ENCODE measurements around the gene ABHD4.
"Not testable (repeated sequence)": the region's sequence is repeated elsewhere in the genome, so short reads cannot be mapped to it uniquely, and the experiment has no call there.

Gene ABHD4

DNA sequence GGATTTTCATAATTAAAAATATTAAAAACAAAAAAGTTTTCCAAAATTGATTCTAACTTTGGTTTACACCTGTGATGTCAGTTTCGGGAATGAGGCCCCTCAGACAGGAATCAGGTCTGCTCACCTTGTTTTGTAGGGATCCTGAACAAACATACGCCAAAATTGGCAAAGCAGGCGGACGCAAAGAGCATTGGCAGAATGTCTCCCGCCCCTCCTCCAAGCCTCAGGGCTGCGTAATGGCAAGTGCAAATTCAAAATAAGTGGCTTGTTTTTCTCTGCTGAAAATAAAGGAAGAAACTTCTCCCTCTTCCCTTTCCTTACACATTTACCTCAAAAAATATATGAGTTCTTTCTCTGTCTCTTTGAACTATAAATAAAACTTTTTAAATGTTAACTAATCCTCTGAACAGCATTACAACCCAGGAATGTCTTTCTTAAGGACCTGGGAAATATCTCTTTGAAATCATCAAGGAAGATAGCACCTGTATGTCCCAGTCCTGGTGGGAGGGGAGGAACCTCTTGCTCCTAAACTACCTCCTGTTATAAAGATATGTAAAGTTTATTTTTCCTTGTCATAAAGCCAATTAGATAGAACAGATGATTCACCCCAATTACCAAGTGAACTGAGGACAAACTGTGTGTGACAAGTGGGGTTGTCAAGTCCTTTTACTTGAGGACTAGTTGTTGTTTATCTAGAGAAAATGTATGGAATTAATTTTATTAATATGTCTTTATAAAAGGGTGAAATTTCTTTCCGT, 29.6 kb downstream of the ABHD4 start:
- no peak for DNase-seq (ENCODE audit: low spot score)

DNA sequence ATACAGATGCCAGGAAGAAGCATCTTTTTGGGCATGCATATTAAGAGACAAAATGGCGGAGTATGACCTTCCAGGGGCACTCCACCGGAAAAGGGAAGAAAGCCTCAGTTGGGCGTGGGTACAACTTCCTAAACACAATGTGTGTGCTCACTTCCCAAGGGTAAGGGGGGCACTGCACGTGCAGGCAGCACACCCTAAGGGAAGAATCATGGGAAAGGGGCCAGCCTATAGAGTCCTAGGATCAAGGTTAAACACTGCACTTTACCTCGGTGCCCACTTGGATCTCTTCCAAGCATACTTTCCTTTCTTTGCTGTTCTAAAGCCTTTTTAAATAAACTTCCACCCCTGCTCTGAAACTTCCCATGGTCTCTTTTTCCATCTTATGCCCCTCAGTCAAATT, 31.3 kb downstream of the ABHD4 start:
- no peak for DNase-seq (ENCODE audit: low spot score)

DNA sequence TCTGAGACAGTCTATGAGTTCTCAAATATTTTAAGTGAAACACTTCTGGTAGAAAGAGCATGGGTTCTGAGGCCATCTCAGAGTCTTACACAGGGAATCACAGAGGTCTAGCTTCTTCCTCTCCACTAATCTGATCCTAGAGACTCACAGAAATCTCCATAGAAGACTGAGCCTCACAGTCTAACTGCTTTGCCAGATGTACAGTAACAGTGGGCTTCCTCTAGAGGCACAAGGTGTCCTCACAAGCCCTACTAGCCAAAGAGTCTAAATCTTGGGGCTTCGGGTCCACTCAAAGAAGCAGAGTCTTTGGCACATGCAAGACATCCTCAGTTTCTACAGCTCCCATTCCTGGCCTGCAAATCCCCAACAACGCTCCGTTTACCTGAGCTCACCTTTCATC, 32.0 kb downstream of the ABHD4 start:
- DNase-seq (ENCODE audit: low spot score) = no peak

- DNase-seq (ENCODE audit: low spot score) = peak; percentile 59
Measured at GRCh38 chr14:22630486-22630885, 32.4 kb downstream of the ABHD4 start.

DNA sequence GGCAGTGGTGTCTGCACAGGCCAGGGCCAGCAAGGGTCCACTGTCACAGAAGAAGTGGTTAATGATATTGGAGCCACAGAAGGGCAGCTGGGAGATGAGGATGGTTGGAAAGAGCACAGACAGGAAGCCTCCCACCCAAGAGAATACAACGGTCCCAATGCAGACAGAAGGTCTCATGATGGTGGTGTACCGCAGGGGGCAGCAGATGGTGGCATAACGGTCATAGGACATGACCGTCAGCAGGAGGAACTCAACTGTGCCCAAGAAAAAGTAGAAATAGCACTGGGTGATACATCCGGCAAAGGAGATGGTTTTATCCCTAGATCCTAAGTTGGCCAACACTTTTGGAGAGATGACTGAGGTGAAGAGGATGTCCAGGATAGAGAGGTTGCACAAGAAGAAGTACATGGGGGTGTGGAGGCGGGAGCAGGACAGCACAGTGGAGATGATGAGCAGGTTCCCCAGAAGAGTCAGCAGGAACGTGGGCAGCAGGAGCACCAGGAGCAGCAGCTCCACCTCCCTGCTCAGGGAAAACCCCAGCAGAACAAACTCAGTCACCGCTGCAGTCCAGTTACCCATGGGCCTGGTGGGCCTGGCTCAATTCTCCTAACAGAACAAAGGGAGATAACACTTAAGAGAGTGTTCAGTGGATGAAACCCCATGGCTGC, 36.3 kb downstream of the ABHD4 start:
- no peak for DNase-seq (ENCODE audit: low spot score)

- not testable (repeated sequence) for DNase-seq (ENCODE audit: low spot score)
Measured at GRCh38 chr14:22635980-22636379, 37.9 kb downstream of the ABHD4 start.

DNA sequence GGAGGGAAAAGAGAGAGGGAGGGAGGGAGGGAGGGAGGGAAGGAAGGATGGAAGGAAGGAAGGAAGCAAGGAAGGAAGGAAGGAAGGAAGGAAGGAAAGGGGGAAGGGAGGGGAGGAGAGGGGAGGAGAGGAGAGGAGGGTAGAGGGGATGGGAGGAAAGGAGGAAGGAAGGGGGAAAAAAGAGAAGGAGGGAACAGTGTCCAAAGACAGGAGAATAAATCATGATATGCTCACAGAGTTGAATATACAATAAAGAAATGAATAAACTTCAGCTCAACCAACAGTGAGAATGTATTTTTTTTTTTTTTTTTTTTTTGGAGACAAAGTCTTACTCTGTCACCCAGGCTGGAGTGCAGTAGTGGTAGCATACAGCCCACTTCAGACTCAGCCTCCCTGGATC, 42.1 kb downstream of the ABHD4 start:
- DNase-seq (ENCODE audit: low spot score) = no peak

- no peak for DNase-seq (ENCODE audit: low spot score)
Measured at GRCh38 chr14:22641846-22642245, 43.7 kb downstream of the ABHD4 start.

GRCh38 chr14:22644305-22644635, 46.2 kb downstream of the ABHD4 start, which contains the start of gene OR6J1:
Gene OR6J1, minus strand, starts transcription at chr14:22644352. Its CDS starts 9,541 bp downstream, at chr14:22634811.
- no peak for DNase-seq (ENCODE audit: low spot score)

- peak; percentile 69 for DNase-seq (ENCODE audit: low spot score)
Measured at GRCh38 chr14:22646570-22647254, 48.6 kb downstream of the ABHD4 start.

DNA sequence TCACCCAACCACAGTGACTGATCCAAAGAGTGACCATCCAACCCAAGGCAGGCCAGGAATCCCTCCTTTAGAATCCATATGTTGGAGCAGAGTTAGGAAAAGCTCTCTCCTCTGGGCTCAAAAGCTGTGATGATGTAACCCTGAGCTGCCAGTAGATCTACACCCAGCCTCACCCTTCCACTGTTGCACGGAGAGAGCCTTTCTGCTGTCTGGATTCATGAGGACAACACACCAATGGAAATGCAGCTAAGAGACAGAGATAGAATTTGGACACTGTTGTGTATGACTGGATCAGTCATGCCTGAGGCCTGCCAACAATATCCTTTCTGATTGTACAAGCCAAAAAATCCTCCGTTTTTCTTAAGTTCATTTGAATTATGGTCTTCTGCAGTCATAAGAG, 50.4 kb downstream of the ABHD4 start:
- no peak for DNase-seq (ENCODE audit: low spot score)

DNA sequence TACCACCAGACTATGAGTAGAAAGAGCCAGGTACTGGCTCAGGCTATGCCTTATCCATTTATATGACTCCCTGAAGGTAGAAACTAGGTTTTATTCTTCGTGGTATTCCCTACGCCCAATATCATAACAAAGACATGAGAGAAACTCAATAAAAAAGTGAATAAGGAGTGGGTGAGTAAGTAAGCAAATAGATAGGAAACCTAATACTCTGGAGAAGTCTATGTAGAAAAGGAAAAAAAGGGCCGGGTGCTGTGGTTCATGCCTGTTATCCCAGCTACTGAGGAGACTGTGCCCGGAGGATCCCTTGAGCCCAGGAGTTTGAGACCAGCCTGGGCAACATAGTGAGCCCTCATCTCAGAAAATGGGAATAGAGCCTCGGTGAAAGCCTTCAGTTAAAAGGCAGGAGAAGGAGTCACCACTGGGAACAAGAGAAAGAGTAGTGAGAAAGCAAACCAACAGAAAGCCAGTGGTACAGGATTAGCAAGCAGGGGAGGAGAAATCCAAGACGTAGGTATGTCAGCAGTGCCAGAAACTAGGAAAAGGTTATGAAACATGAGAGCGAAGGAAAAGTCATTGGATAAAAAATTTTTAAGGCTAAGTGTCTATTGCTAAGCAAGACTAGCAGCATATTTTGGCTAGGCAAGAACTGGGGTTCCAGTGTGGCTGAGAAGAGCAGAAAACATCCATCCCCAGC, 52.1 kb downstream of the ABHD4 start:
- DNase-seq (ENCODE audit: low spot score) = no peak

- no peak for DNase-seq (ENCODE audit: low spot score)
Measured at GRCh38 chr14:22650960-22651521, 52.9 kb downstream of the ABHD4 start.

GRCh38 chr14:22651586-22651985, 53.5 kb downstream of the ABHD4 start:
- DNase-seq (ENCODE audit: low spot score) = no peak

GRCh38 chr14:22653012-22653621, 55.0 kb downstream of the ABHD4 start:
- peak; percentile 83 for DNase-seq (ENCODE audit: low spot score)

- no peak for DNase-seq (ENCODE audit: low spot score)
Measured at GRCh38 chr14:22656226-22656625, 58.1 kb downstream of the ABHD4 start.

DNA sequence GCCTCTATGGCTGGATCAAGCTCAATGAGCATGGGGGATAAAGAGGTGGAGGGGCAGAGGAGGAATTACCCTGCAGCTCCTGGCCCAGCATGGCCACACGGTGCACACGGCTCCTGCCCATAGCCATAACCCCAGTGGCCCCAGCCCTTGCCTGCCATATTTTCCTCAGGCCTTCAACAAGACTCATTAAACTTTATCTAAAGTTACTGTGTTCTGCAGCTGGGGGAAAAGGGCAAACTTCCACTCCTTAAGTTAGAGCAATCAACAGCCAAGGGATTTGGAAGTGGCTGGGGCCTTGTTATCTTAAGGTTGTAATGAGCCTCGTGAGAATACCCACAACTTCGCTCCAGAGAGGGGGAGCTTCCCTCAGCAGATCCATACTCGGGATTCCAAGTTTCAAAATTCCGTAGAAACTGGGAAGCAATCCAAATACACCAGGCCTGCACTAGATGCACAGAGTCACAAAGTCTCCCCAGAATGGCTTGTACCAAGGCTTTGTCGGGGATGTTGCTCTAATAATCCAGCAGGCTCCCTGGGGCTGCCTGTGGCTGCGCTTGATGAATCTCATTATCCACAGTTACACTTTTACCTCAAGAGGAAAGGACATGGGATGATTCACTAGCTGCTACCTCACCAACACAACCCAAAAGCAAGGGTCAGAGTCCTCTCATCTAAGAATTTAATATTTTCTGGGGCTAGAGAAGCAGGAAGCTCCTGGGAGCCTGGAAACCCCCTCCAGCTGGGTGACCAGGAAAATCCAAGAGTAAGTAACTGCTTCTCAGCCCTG, 59.0 kb downstream of the ABHD4 start:
- DNase-seq (ENCODE audit: low spot score) = no peak

- DNase-seq (ENCODE audit: low spot score) = no peak
Measured at GRCh38 chr14:22657861-22658260, 59.8 kb downstream of the ABHD4 start.

DNA sequence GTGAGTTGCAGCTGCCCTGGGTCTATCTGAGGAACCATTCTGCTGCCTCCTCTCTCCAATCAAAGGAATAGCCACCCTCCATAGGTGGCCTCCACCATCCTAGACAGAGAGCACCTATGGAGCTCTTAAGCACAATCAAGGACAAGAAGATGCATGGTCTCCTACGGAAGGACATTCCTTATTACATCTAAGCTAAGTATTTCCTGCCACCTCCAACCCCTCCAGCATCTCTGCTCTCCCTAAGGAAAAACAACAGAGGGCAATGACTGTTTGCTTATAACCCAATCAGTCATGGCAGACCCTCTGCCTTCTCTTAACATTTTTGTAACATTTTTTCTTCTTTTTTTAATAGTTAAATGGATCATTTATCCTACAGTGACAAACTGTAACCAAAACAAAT, 60.8 kb downstream of the ABHD4 start:
- DNase-seq (ENCODE audit: low spot score) = no peak

- no peak for DNase-seq (ENCODE audit: low spot score)
Measured at GRCh38 chr14:22660654-22661053, 62.6 kb downstream of the ABHD4 start.
